HepG2 (cell line): ENCODE data around the gene ARMC2. TPM values are rescaled to one million over a fixed set of nuclear protein-coding genes. Genes with fewer than 3 reads are reported as not detected.

Source experiments
- ATAC-seq: fragments of 200-7000 bp; cut with Tn5 transposase; 3 replicates; pipeline ENCODE4 v1.9.1; 2020; ENCODE audit warnings: mild to moderate bottlenecking, moderate library complexity
- BruUV-seq: library from RNA; stranded (reverse); fragments of 400-500 nt; replicated peaks from 2 replicates; lab custom pipeline; 2021; lab: Mats Ljungman, UMichigan
- CTCF ChIA-PET: fragments of 300-600 bp; formaldehyde crosslinking; extraction: SDS; loops from one replicate; lab custom pipeline; 2021; ENCODE audit warnings: low total read pairs, inconsistent platforms, low intra/inter-chr PET ratio; lab: Yijun Ruan, JAX
- POLR2A ChIA-PET: fragments of 350-600 bp; sonication (Branson Sonifier 250); formaldehyde crosslinking; loops from one replicate; lab custom pipeline; 2020; ENCODE audit warnings: antibody characterized with exemption, inconsistent platforms; lab: Yijun Ruan, JAX
- DNase-seq: peaks from one replicate; pipeline ENCODE4 v3.0.0-alpha.2; 2015; ENCODE audit warnings: low spot score
- FAIRE-seq: peaks from 3 replicates; lab custom pipeline; 2011; peaks lifted over from hg19 to GRCh38; lab: Jason Lieb, UNC
- H2AFZ ChIP-seq: one replicate; pipeline ENCODE4 v1.6.1; 2011; ENCODE audit warnings: low read length, inconsistent platforms
- H3K27ac ChIP-seq: fragments of 300-600 bp; 3 replicates; pipeline ENCODE4 v1.8.0; 2011; ENCODE audit warnings: mixed run types, mild to moderate bottlenecking, mixed read lengths, low read length, inconsistent platforms; ENCODE audit not compliant: insufficient read depth; ENCODE audit errors: extremely low read length
- H3K27me3 ChIP-seq, 2 experiments: fragments of 200-600 bp in 1 of 2; 2 replicates in 1 of 2; 3 replicates in 1 of 2; pipeline versions ENCODE4 v1.6.0 to v1.8.0; 2011; ENCODE audit warnings: low read length in 2 of 2, mild to moderate bottlenecking in 2 of 2, moderate library complexity in 2 of 2, inconsistent platforms in 1 of 2; ENCODE audit not compliant: insufficient read depth in 2 of 2, control insufficient read depth in 1 of 2
- H3K36me3 ChIP-seq, 2 experiments: fragments of 200-600 bp in 1 of 2; replicated peaks in 1 of 2; 2 replicates in 1 of 2; 3 replicates in 1 of 2; pipeline versions ENCODE4 v1.5.1 to v1.8.0; 2011; ENCODE audit warnings: low read length in 2 of 2, inconsistent platforms in 1 of 2; ENCODE audit not compliant: insufficient read depth in 2 of 2, control insufficient read depth in 1 of 2
- H3K4me1 ChIP-seq: 2 replicates; pipeline ENCODE4 v1.5.1; 2012; ENCODE audit warnings: low read length, inconsistent platforms; ENCODE audit not compliant: insufficient read depth
- H3K4me2 ChIP-seq: 2 replicates; pipeline ENCODE4 v1.6.0; 2011; ENCODE audit warnings: low read depth, low read length, inconsistent platforms
- H3K4me3 ChIP-seq, 3 experiments: fragments of 200-600 bp in 1 of 3; sonication (generic), shearing (Covaris generic) in 1 of 3; replicated peaks in 1 of 3; 2 replicates each; pipeline ENCODE4 v1.5.1; 2011 to 2016; ENCODE audit warnings: low read length in 3 of 3, inconsistent platforms in 2 of 3, low read depth in 2 of 3, mild to moderate bottlenecking in 2 of 3, control low read depth in 1 of 3, mixed read lengths in 1 of 3; ENCODE audit not compliant: insufficient read depth in 1 of 3
- H3K79me2 ChIP-seq: one replicate; pipeline ENCODE4 v1.6.1; 2011; ENCODE audit warnings: low read length, inconsistent platforms; ENCODE audit not compliant: insufficient read depth
- H3K9ac ChIP-seq: 2 replicates; pipeline ENCODE4 v1.6.0; 2011; ENCODE audit warnings: mild to moderate bottlenecking, low read depth, low read length, inconsistent platforms; ENCODE audit not compliant: insufficient read depth
- H3K9me3 ChIP-seq: 2 replicates; pipeline ENCODE4 v1.5.1; 2012; ENCODE audit warnings: mild to moderate bottlenecking, low read length
- H4K20me1 ChIP-seq: 2 replicates; pipeline ENCODE4 v1.6.0; 2011; ENCODE audit warnings: inconsistent platforms, mild to moderate bottlenecking, low read length, moderate library complexity; ENCODE audit not compliant: insufficient read depth
- AFF4 ChIP-seq: sonication (generic); formaldehyde crosslinking; IDR thresholded peaks from 2 replicates; pipeline ENCODE4 v1.4.0; 2020; ENCODE audit warnings: missing genetic modification reagents
- ATF7-NPFF ChIP-seq: sonication (generic); formaldehyde crosslinking; IDR thresholded peaks from 2 replicates; pipeline ENCODE4 v1.8.1; 2023; ENCODE audit warnings: mild to moderate bottlenecking, low read depth, missing genetic modification reagents, moderate library complexity
- CENPBD1 ChIP-seq: sonication (generic); formaldehyde crosslinking; IDR thresholded peaks from 2 replicates; pipeline ENCODE4 v1.8.0; 2022; ENCODE audit warnings: missing genetic modification reagents, low read depth, mild to moderate bottlenecking, borderline replicate concordance
- CREB1 ChIP-seq, 2 experiments: fragments of 450-650 bp in 1 of 2; IDR thresholded peaks; 2 replicates each; pipeline ENCODE4 v1.6.1; 2016 to 2017; ENCODE audit warnings: control low read depth in 1 of 2, mild to moderate bottlenecking in 1 of 2, missing compliant biosample characterization in 1 of 2, missing genetic modification characterization in 1 of 2
- HNF4G ChIP-seq, 2 experiments: sonication (generic) in 1 of 2; formaldehyde crosslinking in 1 of 2; IDR thresholded peaks; 2 replicates each; pipeline versions ENCODE4 v1.4.0 to v1.6.1; 2011 to 2020; ENCODE audit warnings: borderline replicate concordance in 2 of 2, low read depth in 2 of 2, mild to moderate bottlenecking in 2 of 2, low read length in 1 of 2, missing genetic modification reagents in 1 of 2, moderate library complexity in 1 of 2
- KDM6A ChIP-seq: IDR thresholded peaks from 2 replicates; pipeline ENCODE4 v1.6.1; 2016; ENCODE audit warnings: low read depth
- KLF6 ChIP-seq: IDR thresholded peaks from 2 replicates; pipeline ENCODE4 v1.8.0; 2016; ENCODE audit warnings: missing biosample characterization, missing genetic modification reagents
- PAWR ChIP-seq: sonication (generic); formaldehyde crosslinking; IDR thresholded peaks from 2 replicates; pipeline ENCODE4 v1.4.0; 2020; ENCODE audit warnings: missing genetic modification reagents, mild to moderate bottlenecking, borderline replicate concordance
- PPARG ChIP-seq: conservative IDR thresholded peaks from 2 replicates; pipeline ENCODE4 v1.6.1; 2016; ENCODE audit warnings: missing biosample characterization, missing genetic modification reagents
- SP5 ChIP-seq: IDR thresholded peaks from 2 replicates; pipeline ENCODE4 v1.6.1; 2016; ENCODE audit warnings: low read depth, borderline replicate concordance
- STAG1 ChIP-seq: sonication (generic); formaldehyde crosslinking; IDR thresholded peaks from 2 replicates; pipeline ENCODE4 v1.4.0; 2020; ENCODE audit warnings: missing genetic modification reagents
- ZFP62 ChIP-seq: sonication (generic); formaldehyde crosslinking; IDR thresholded peaks from 2 replicates; pipeline ENCODE4 v1.4.0; 2020; ENCODE audit warnings: missing genetic modification reagents
- ZFYVE20 ChIP-seq: sonication (generic); formaldehyde crosslinking; IDR thresholded peaks from 2 replicates; pipeline ENCODE4 v1.8.0; 2023; ENCODE audit warnings: low read depth, mild to moderate bottlenecking, moderate library complexity, missing genetic modification reagents, borderline replicate concordance
- ZNF343 ChIP-seq: sonication (generic); formaldehyde crosslinking; IDR thresholded peaks from 2 replicates; pipeline ENCODE4 v1.4.0; 2020; ENCODE audit warnings: mild to moderate bottlenecking, missing genetic modification reagents
- ZNF629 ChIP-seq: sonication (generic); formaldehyde crosslinking; conservative IDR thresholded peaks from 2 replicates; pipeline ENCODE4 v1.5.0; 2020; ENCODE audit warnings: missing genetic modification reagents
- ZNF672 ChIP-seq: sonication (generic); formaldehyde crosslinking; IDR thresholded peaks from 2 replicates; pipeline ENCODE4 v1.8.1; 2022; ENCODE audit warnings: missing genetic modification reagents
- ZNF75D ChIP-seq: sonication (generic); formaldehyde crosslinking; IDR thresholded peaks from 2 replicates; pipeline ENCODE4 v1.8.1; 2023; ENCODE audit warnings: missing genetic modification reagents, mild to moderate bottlenecking, borderline replicate concordance
- WGBS: methylation state at CpG from one replicate; pipeline ENCODE4 v1.1.6; 2017; ENCODE audit warnings: low lambda C conversion rate; 5-methylcytosine and 5-hydroxymethylcytosine counted together
- in situ Hi-C: cut with HindIII; loops from 2 replicates; pipeline ENCODE4 v1.10.0; 2017; ENCODE audit warnings: low pct_unique_long_range_greater_than_20kb; ENCODE audit not compliant: extremely low pct_ligation_motif_present
- intact Hi-C: fragments of 100-400 bp; cut with micrococcal nuclease; formaldehyde crosslinking; loops from one replicate; pipeline ENCODE4 v1.10.0; 2022; ENCODE audit not compliant: unreplicated experiment
- polyA plus RNA-seq, 8 experiments: library from polyadenylated mRNA; depleted of rRNA in 3 of 8; stranded (reverse) in 7 of 8; unstranded in 1 of 8; fragments of >200 nt; fragmentation: Illumina TruSeq in 4 of 8; extraction: Trizol in 4 of 8; gene quantifications; 2 replicates each; pipeline versions ENCODE4 v1.2.1 to v1.2.3, GENCODE V29; 2011 to 2016; ENCODE audit warnings: low read depth in 4 of 8, missing spikeins in 1 of 8, mixed read lengths in 1 of 8; ENCODE audit not compliant: insufficient read depth in 1 of 8
- total RNA-seq, 5 experiments: library from RNA; depleted of rRNA; stranded (reverse); fragments of >200 nt; fragmentation: Illumina TruSeq; extraction: Trizol; gene quantifications; 2 replicates each; pipeline ENCODE4 v1.2.3, GENCODE V29; 2016; ENCODE audit warnings: low read depth in 1 of 5

The ARMC2 gene
- total and polyA plus RNA-seq, 2 of the 13 experiments (the other 11 are each of a cell fraction or from before 2014, with no cell fraction given) = 1.4 to 3.2 TPM

- in situ Hi-C loops (no loop called here), intact Hi-C loops (no loop called here)
- no peak overlapping the region for H3K27ac ChIP-seq
- CTCF ChIA-PET = no interaction called here
- H3K9me3 ChIP-seq = peaks cover 6% of the 10 kb centered on the region; the same call in 1 of the 2 replicates
- H3K27me3 ChIP-seq = no peaks in the 10 kb centered on the region; a peak in 2 of 5 replicates
- H4K20me1 ChIP-seq = no peaks in the 10 kb centered on the region
- H3K36me3 ChIP-seq = peaks cover 2 to 8% of the 10 kb centered on the region in 2 experiments; a peak in 2 of 5 replicates
- FAIRE-seq (no peak), ATAC-seq (no peak), DNase-seq (no peak)
- 100% methylated on average over 1 of the region's 1 CpG for WGBS
- TF ChIP-seq HNF4G (IDR thresholded peaks at IDR 0.05; ENCODE audit: borderline replicate concordance, low read depth, low read length) (no peak), HNF4G (CRISPR knock-in tag; IDR thresholded peaks at IDR 0.05; ENCODE audit: borderline replicate concordance, low read depth) (no peak), KLF6 (CRISPR knock-in tag) (no peak), CENPBD1 (CRISPR knock-in tag) (no peak), ZFP62 (CRISPR knock-in tag) (no peak), ZNF75D (CRISPR knock-in tag) (no peak), ZNF343 (CRISPR knock-in tag) (no peak), CREB1 (IDR thresholded peaks at IDR 0.05) (no peak), CREB1 (CRISPR knock-in tag; IDR thresholded peaks at IDR 0.05) (no peak), AFF4 (CRISPR knock-in tag) (no peak), ATF7-NPFF (CRISPR knock-in tag) (no peak), ZNF629 (CRISPR knock-in tag) (no peak), STAG1 (CRISPR knock-in tag) (no peak), ZNF672 (CRISPR knock-in tag) (no peak), ZFYVE20 (CRISPR knock-in tag) (no peak), SP5 (CRISPR knock-in tag) (no peak), PPARG (no peak), PAWR (CRISPR knock-in tag) (no peak), KDM6A (CRISPR knock-in tag) (no peak)
- BruUV-seq = no TSS peak
- no peak overlapping the region for H3K4me2 ChIP-seq
- H3K4me1 ChIP-seq = peaks cover 34% of the 10 kb centered on the region
- no peak overlapping the region for H3K4me3 ChIP-seq
- no peak overlapping the region for H2AFZ ChIP-seq
- no peaks in the 10 kb centered on the region for H3K79me2 ChIP-seq
- POLR2A ChIA-PET = interaction anchor here (1.1 to 1.9 kb wide), 2 partner anchors 243 to 293 kb away, joined by 4 to 10 read pairs; partner anchors contain the start of genes CEP57L1 and SESN1
- H3K9ac ChIP-seq = no peak overlapping the region
These were observed 3.5 kb downstream of the ARMC2 start for GRCh38 chr6:108851756-108852155.
